Gastrocnemius medialis (tissue), 4 donors: ENCODE measurements around the gene RAD51B. TPM values are rescaled to one million over a fixed set of nuclear protein-coding genes. Genes with fewer than 3 reads are reported as not detected.

ENCODE experiments used
- ATAC-seq, 2 donors: fragments of 150-250 bp; one replicate each; pipeline ENCODE4 v1.9.1; 2016
- DNase-seq, 2 donors: peaks; one replicate each; pipeline ENCODE4 v3.0.0-alpha.2; 2019
- H3K27ac ChIP-seq, 4 donors: fragments of 200-600 bp; sonication (generic); 1 replicate in 1 of 4; 2 replicates in 3 of 4; pipeline ENCODE4 v1.5.1; 2016 to 2018; ENCODE audit warnings: mild to moderate bottlenecking in 2 of 4, moderate library complexity in 1 of 4
- H3K27me3 ChIP-seq, 3 donors: fragments of 200-600 bp; sonication (generic) in 2 of 3; 1 replicate in 1 of 3; 2 replicates in 2 of 3; pipeline versions ENCODE4 v1.5.1 to v1.6.0; 2016 to 2019; ENCODE audit warnings: mild to moderate bottlenecking in 1 of 3, moderate library complexity in 1 of 3
- H3K36me3 ChIP-seq, 2 donors: fragments of 200-600 bp; sonication (generic) in 1 of 2; one replicate each; pipeline ENCODE4 v1.5.1; 2017 to 2018
- H3K4me1 ChIP-seq, 2 donors: fragments of 200-600 bp; sonication (generic) in 1 of 2; one replicate each; pipeline ENCODE4 v1.5.1; 2016 to 2017; ENCODE audit warnings: mild to moderate bottlenecking in 2 of 2
- H3K4me3 ChIP-seq, 4 donors: fragments of 200-600 bp; sonication (generic) in 3 of 4; 1 replicate in 1 of 4; 2 replicates in 3 of 4; pipeline ENCODE4 v1.5.1; 2016 to 2019; ENCODE audit warnings: mild to moderate bottlenecking in 2 of 4
- H3K9me3 ChIP-seq, 3 donors: fragments of 200-600 bp; sonication (generic) in 2 of 3; 1 replicate in 1 of 3; 2 replicates in 2 of 3; pipeline ENCODE4 v1.5.1; 2016 to 2019
- CTCF ChIP-seq, 5 experiments: fragments of 450-650 bp in 3 of 5; fragments of 200-600 bp in 2 of 5; sonication (generic) in 2 of 5; IDR thresholded peaks in 4 of 5; conservative IDR thresholded peaks in 1 of 5; 1 replicate in 4 of 5; 2 replicates in 1 of 5; pipeline ENCODE4 v1.5.1; 2016 to 2019; ENCODE audit warnings: antibody characterized with exemption in 5 of 5, mild to moderate bottlenecking in 3 of 5, moderate library complexity in 3 of 5
- POLR2A ChIP-seq, 2 donors: fragments of 450-650 bp; IDR thresholded peaks; one replicate each; pipeline ENCODE4 v1.6.1; 2017; ENCODE audit warnings: antibody characterized with exemption in 2 of 2, mild to moderate bottlenecking in 2 of 2, moderate library complexity in 2 of 2
- in situ Hi-C, 4 donors: fragments of 200-750 bp; cut with MboI; loops; one replicate each; pipeline versions ENCODE4 v1.15.0 to v1.8.0; 2017; ENCODE audit warnings: low sequenced_read_pairs in 4 of 4
- intact Hi-C: fragments of 100-400 bp; cut with DNase I; formaldehyde crosslinking; loops from one replicate; pipeline ENCODE4 v1.15.1; 2023; ENCODE audit warnings: low total_unique reads
- total RNA-seq, 4 donors: library from RNA; depleted of rRNA; stranded (reverse); fragments of >200 nt; gene quantifications; one replicate each; pipeline versions ENCODE4 v1.1.0 to v1.2.3, GENCODE V29; 2016

RAD51B gene
- total RNA-seq, 4 donors from 2014 or later, result 1.6 to 3.3 (median 2.4) TPM

- no peaks in the 10 kb centered on the region for H3K27me3 ChIP-seq
- TF ChIP-seq CTCF (IDR thresholded peaks at IDR 0.05 in 4 of 5, conservative IDR thresholded peaks at IDR 0.05 in 1 of 5) (no peak), POLR2A (IDR thresholded peaks at IDR 0.05) (no peak)
- H3K27ac ChIP-seq, result no peak overlapping the region
- no peaks in the 10 kb centered on the region for H3K36me3 ChIP-seq
- in situ Hi-C loops (loop anchor here in 1 of 4 donors (25.0 kb wide), 1 partner anchor 579 kb away; no protein-coding TSS in a partner anchor), intact Hi-C loops (no loop called here)
- DNase-seq (no peak), ATAC-seq (no peak)
- H3K4me1 ChIP-seq, result peaks cover 18 to 29% of the 10 kb centered on the region in 2 donors
- H3K4me3 ChIP-seq, result no peak overlapping the region
- no peaks in the 10 kb centered on the region for H3K9me3 ChIP-seq
These were observed 696.8 kb downstream of the RAD51B start for GRCh38 chr14:68516342-68516741.

GRCh38 chr14:68518166-68518565 is 698.6 kb downstream of the RAD51B start:
- DNase-seq (no peak), ATAC-seq (no peak)
- H3K4me3 ChIP-seq, result no peak overlapping the region
- H3K4me1 ChIP-seq, result peaks cover 18 to 46% of the 10 kb centered on the region in 2 donors
- TF ChIP-seq POLR2A (IDR thresholded peaks at IDR 0.05) (no peak), CTCF (IDR thresholded peaks at IDR 0.05 in 4 of 5, conservative IDR thresholded peaks at IDR 0.05 in 1 of 5) (no peak)
- H3K36me3 ChIP-seq, result no peaks in the 10 kb centered on the region
- in situ Hi-C loops (loop anchor here in 1 of 4 donors (25.0 kb wide), 1 partner anchor 581 kb away; no protein-coding TSS in a partner anchor), intact Hi-C loops (no loop called here)
- H3K9me3 ChIP-seq, result no peaks in the 10 kb centered on the region
- H3K27ac ChIP-seq, result peak overlapping the region in 1 of 4 donors; percentile 5
- H3K27me3 ChIP-seq, result no peaks in the 10 kb centered on the region

GRCh38 chr14:68518761-68519670 is 699.4 kb downstream of the RAD51B start:
- intact Hi-C loops (no loop called here), in situ Hi-C loops (loop anchor here in 1 of 4 donors (25.0 kb wide), 1 partner anchor 582 kb away; no protein-coding TSS in a partner anchor)
- no peak for ATAC-seq
- Histone ChIP-seq H3K4me3 (no peak overlapping the region), H3K27ac (peak overlapping the region in 3 of 4 donors; percentile 20 to 48 (median 27)), H3K9me3 (no peaks in the 10 kb centered on the region), H3K27me3 (no peaks in the 10 kb centered on the region), H3K36me3 (no peaks in the 10 kb centered on the region), H3K4me1 (peaks cover 18 to 55% of the 10 kb centered on the region in 2 donors)
- no peak for TF ChIP-seq POLR2A (IDR thresholded peaks at IDR 0.05)
- TF ChIP-seq CTCF (IDR thresholded peaks at IDR 0.05 in 4 of 5, conservative IDR thresholded peaks at IDR 0.05 in 1 of 5), result no peak
- DNase-seq, result no peak

DNA sequence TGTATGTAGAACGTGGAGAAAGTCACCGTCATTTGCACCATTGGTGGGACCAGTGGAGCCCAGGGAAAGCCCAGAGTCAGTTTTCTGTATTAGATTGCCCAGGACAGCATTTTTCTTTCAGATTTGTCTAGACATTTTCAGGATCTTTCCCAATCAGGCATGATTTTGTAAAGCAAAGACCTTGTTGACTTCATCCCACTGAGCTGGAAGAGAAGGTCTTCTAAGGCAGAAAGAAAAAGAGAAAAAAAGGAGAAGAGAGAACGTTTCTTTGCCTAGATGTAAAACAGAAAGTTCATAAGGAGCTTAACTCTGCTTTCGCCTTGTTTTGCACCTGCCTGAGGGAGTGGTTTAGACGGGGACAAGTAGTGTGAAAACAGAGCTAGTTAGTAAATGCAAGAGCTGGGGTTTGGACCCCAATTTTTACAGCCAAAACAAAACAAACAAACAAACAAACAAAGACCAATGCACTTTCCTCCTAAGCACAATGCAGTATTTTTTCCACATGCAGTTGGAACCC is 700.1 kb downstream of the RAD51B start:
- H3K36me3 ChIP-seq, result no peaks in the 10 kb centered on the region
- intact Hi-C loops (loop anchor here (5.0 kb wide), 1 partner anchor 143 kb away; no protein-coding TSS in a partner anchor), in situ Hi-C loops (loop anchor here in 1 of 4 donors (25.0 kb wide), 1 partner anchor 582 kb away; no protein-coding TSS in a partner anchor)
- DNase-seq, result no peak
- H3K27me3 ChIP-seq, result no peaks in the 10 kb centered on the region
- peaks cover 18 to 55% of the 10 kb centered on the region in 2 donors for H3K4me1 ChIP-seq
- H3K9me3 ChIP-seq, result no peaks in the 10 kb centered on the region
- TF ChIP-seq POLR2A (IDR thresholded peaks at IDR 0.05) (no peak), CTCF (IDR thresholded peaks at IDR 0.05 in 4 of 5, conservative IDR thresholded peaks at IDR 0.05 in 1 of 5) (no peak)
- no peak for ATAC-seq
- peak overlapping the region in 2 of 4 donors; percentile 20 to 48 for H3K27ac ChIP-seq
- no peak overlapping the region for H3K4me3 ChIP-seq
